Heart left ventricle (tissue), 16 donors: Measurements from ENCODE around the gene TGFB1I1. TPM values are rescaled to one million over a fixed set of nuclear protein-coding genes. Genes with fewer than 3 reads are reported as not detected.

Source experiments
- ATAC-seq, 4 donors: fragments of 200-7000 bp; cut with Tn5 transposase; one replicate each; pipeline ENCODE4 v1.9.1; 2020 to 2022; ENCODE audit warnings: moderate library complexity in 4 of 4, mild to moderate bottlenecking in 3 of 4, moderate number of reproducible peaks in 1 of 4
- DNase-seq, 5 donors: peaks; one replicate each; pipeline ENCODE4 v3.0.0-alpha.2; 2020
- H3K27ac ChIP-seq, 12 donors: fragments of 200-600 bp; sonication (generic) in 4 of 12; one replicate each; pipeline versions ENCODE4 v1.5.0 to v1.8.0; 2016 to 2022; ENCODE audit warnings: mild to moderate bottlenecking in 2 of 12
- H3K27me3 ChIP-seq, 9 donors: fragments of 200-600 bp; sonication (generic) in 2 of 9; one replicate each; pipeline versions ENCODE4 v1.5.1 to v1.8.0; 2016 to 2022; ENCODE audit warnings: mild to moderate bottlenecking in 3 of 9
- H3K36me3 ChIP-seq, 9 donors: fragments of 200-600 bp; sonication (generic) in 2 of 9; one replicate each; pipeline versions ENCODE4 v1.5.0 to v1.8.0; 2018 to 2022; ENCODE audit warnings: mild to moderate bottlenecking in 2 of 9
- H3K4me1 ChIP-seq, 12 donors: fragments of 200-600 bp; sonication (generic) in 4 of 12; one replicate each; pipeline versions ENCODE4 v1.5.0 to v1.8.0; 2016 to 2022; ENCODE audit warnings: mild to moderate bottlenecking in 3 of 12
- H3K4me3 ChIP-seq, 12 donors: fragments of 200-600 bp; sonication (generic) in 4 of 12; one replicate each; pipeline versions ENCODE4 v1.5.0 to v1.8.0; 2017 to 2022; ENCODE audit warnings: mild to moderate bottlenecking in 9 of 12, moderate library complexity in 4 of 12
- H3K9me3 ChIP-seq, 12 donors: fragments of 200-600 bp; sonication (generic) in 4 of 12; one replicate each; pipeline versions ENCODE4 v1.5.0 to v1.8.0; 2016 to 2022; ENCODE audit warnings: mild to moderate bottlenecking in 1 of 12
- POLR2A ChIP-seq, 2 donors: fragments of 450-650 bp; IDR thresholded peaks; one replicate each; pipeline ENCODE4 v1.6.1; 2017; ENCODE audit warnings: antibody characterized with exemption in 2 of 2, mild to moderate bottlenecking in 2 of 2, moderate library complexity in 2 of 2
- WGBS, 4 donors: extraction: QIAGEN DNeasy Blood & Tissue Kit in 2 of 4; methylation state at CpG; one replicate each; pipeline versions ENCODE4 v1.1.5 to v1.1.7; 2013 to 2018; 5-methylcytosine and 5-hydroxymethylcytosine counted together
- intact Hi-C, 10 donors: fragments of 100-400 bp; cut with DNase I; formaldehyde crosslinking; loops; one replicate each; pipeline versions ENCODE4 v1.11.1 to v1.14.2; 2022
- polyA plus RNA-seq, 2 donors: library from polyadenylated mRNA; stranded (reverse); fragments of 200-250 nt; gene quantifications; one replicate each; pipeline ENCODE4 v1.2.3, GENCODE V29; 2013
- total RNA-seq, 9 donors: library from RNA; depleted of rRNA in 2 of 9; stranded (reverse); fragments of >200 nt in 2 of 9; fragmentation: NEBNext Ultra II Directional in 3 of 9; extraction: Animal tissue kit (Norgen Biotek cat#: 25700) in 3 of 9; gene quantifications; one replicate each; pipeline versions ENCODE4 v1.1.0 to v1.2.4, GENCODE V29; 2016 to 2023
- TF ChIP-seq, protein P1 (sequence below), 12 donors: fragments of 200-600 bp; sonication (generic) in 4 of 12; IDR thresholded peaks; one replicate each; pipeline versions ENCODE4 v1.5.0 to v1.8.0; 2018 to 2022; ENCODE audit warnings: antibody characterized with exemption in 12 of 12, mild to moderate bottlenecking in 5 of 12
- donor health status: ischemic (EF 13 %, LVEDD 7.1; RV severe dilation, severe dysfunction).
- donor health status: healthy with polysubstance abuse.
- donor health status: DM: no; HTN: yes; CAD: no.
- donor health status: DM: no; HTN: no; CAD: no.
- donor health status: ischemic (EF 25% LVEDD 6.9; RV normal size, moderate dysfunction).
- donor health status: ischemic (EF 25% LVEDD 5.7; RV mildly dilated, moderate dysfunction).
- donor health status: healthy.
- donor health status: DM: yes; HTN: yes; CAD: no.
- donor health status: ischemic (EF 35%, LVEDD 5.7; RV mildly dilated, moderate dysfunction).
- donor health status: nonischemic (EF 11% LVEDD 7.7; RV severe dilation, severe dysfunction).
- donor health status: DM: yes; HTN: yes; CAD: no.
- donor health status: PGD.
- donor health status: ischemic (EF 29% LVEDD 5.4; RV normal size, mild dysfunction).
- donor health status: nonischemic (EF 23%, LVEDD 6.1; RV moderate dilation, normal function).

TGFB1I1 gene
- total and polyA plus RNA-seq, 11 donors: 12.9 to 37.7 (median 19.5) TPM

GRCh38 chr16:31489616-31490584 is 17.9 kb downstream of the TGFB1I1 start:
- intact Hi-C loops: loop anchor here in 1 of 10 donors (10.0 kb wide), 1 partner anchor 215 kb away; no protein-coding TSS in a partner anchor
- H3K4me1 ChIP-seq: peaks cover 8 to 22% (median 17%) of the 10 kb centered on the region in 12 donors
- TF ChIP-seq POLR2A (IDR thresholded peaks at IDR 0.05): no peak
- TF ChIP-seq, protein P1, sequence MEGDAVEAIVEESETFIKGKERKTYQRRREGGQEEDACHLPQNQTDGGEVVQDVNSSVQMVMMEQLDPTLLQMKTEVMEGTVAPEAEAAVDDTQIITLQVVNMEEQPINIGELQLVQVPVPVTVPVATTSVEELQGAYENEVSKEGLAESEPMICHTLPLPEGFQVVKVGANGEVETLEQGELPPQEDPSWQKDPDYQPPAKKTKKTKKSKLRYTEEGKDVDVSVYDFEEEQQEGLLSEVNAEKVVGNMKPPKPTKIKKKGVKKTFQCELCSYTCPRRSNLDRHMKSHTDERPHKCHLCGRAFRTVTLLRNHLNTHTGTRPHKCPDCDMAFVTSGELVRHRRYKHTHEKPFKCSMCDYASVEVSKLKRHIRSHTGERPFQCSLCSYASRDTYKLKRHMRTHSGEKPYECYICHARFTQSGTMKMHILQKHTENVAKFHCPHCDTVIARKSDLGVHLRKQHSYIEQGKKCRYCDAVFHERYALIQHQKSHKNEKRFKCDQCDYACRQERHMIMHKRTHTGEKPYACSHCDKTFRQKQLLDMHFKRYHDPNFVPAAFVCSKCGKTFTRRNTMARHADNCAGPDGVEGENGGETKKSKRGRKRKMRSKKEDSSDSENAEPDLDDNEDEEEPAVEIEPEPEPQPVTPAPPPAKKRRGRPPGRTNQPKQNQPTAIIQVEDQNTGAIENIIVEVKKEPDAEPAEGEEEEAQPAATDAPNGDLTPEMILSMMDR (IDR thresholded peaks at IDR 0.05): no peak
- no peak overlapping the region for H3K4me3 ChIP-seq
- no peaks in the 10 kb centered on the region for H3K9me3 ChIP-seq
- H3K27me3 ChIP-seq: peaks cover 0 to 23% (median 7%) of the 10 kb centered on the region in 9 donors
- ATAC-seq: peak in 2 of 4 donors; percentile 2 to 5
- H3K36me3 ChIP-seq: peaks cover 0 to 52% (median 44%) of the 10 kb centered on the region in 9 donors
- 88 to 92% (median 89%) methylated on average over 18 to 22 of the region's 22 CpGs for WGBS, 4 donors
- no peak for DNase-seq
- no peak overlapping the region for H3K27ac ChIP-seq

GRCh38 chr16:31491778-31492418 is 19.9 kb downstream of the TGFB1I1 start:
- intact Hi-C loops: no loop called here
- DNase-seq (no peak), ATAC-seq (no peak)
- no peak for TF ChIP-seq POLR2A (IDR thresholded peaks at IDR 0.05)
- TF ChIP-seq, protein P1 (IDR thresholded peaks at IDR 0.05): no peak
- WGBS, 4 donors: 94 to 97% (median 96%) methylated on average over 8 of the region's 8 CpGs
- Histone ChIP-seq H3K4me1 (peaks cover 8 to 20% (median 17%) of the 10 kb centered on the region in 12 donors), H3K9me3 (no peaks in the 10 kb centered on the region), H3K27me3 (peaks cover 0 to 12% (median 3%) of the 10 kb centered on the region in 9 donors), H3K27ac (no peak overlapping the region), H3K4me3 (no peak overlapping the region), H3K36me3 (peaks cover 2 to 72% (median 63%) of the 10 kb centered on the region in 9 donors)

GRCh38 chr16:31493506-31494125 is 21.7 kb downstream of the TGFB1I1 start:
- Histone ChIP-seq H3K4me3 (no peak overlapping the region), H3K27ac (no peak overlapping the region), H3K36me3 (peaks cover 2 to 89% (median 80%) of the 10 kb centered on the region in 9 donors), H3K27me3 (no peaks in the 10 kb centered on the region), H3K9me3 (no peaks in the 10 kb centered on the region), H3K4me1 (peaks cover 0 to 4% (median 1%) of the 10 kb centered on the region in 12 donors)
- TF ChIP-seq, protein P1 (IDR thresholded peaks at IDR 0.05): no peak
- no peak for TF ChIP-seq POLR2A (IDR thresholded peaks at IDR 0.05)
- 91 to 95% (median 94%) methylated on average over 17 to 18 of the region's 18 CpGs for WGBS, 4 donors
- DNase-seq (no peak), ATAC-seq (no peak)
- intact Hi-C loops: no loop called here
